ENCODE data around the gene YRDC.
A peak's percentile ranks its signal among the peaks of the same experiment; 100 is the strongest.

YRDC gene

GRCh38 chr1:37807555-37808368, at the start of gene YRDC, which contains the start of gene C1orf122:
TSS of gene YRDC (minus strand) at chr1:37808208. CDS start at chr1:37808180, 28 bp downstream.
TSS of gene C1orf122 (plus strand) at chr1:37807790. CDS start at chr1:37808405, 615 bp downstream.
- peak; percentile 91 for DNase-seq

- DNase-seq = no peak
Measured at GRCh38 chr1:37854406-37854805, 46.4 kb upstream of the YRDC start.

- no peak for DNase-seq
Measured at GRCh38 chr1:37853157-37853556, 45.1 kb upstream of the YRDC start.

- no peak for DNase-seq
Measured at GRCh38 chr1:37851782-37852210, 43.8 kb upstream of the YRDC start.

GRCh38 chr1:37851262-37851661, 43.3 kb upstream of the YRDC start:
- DNase-seq = no peak

GRCh38 chr1:37850352-37850955, 42.4 kb upstream of the YRDC start:
- DNase-seq = no peak

GRCh38 chr1:37849480-37849879, 41.5 kb upstream of the YRDC start:
- no peak for DNase-seq

- DNase-seq = no peak
Measured at GRCh38 chr1:37846647-37847339, 38.8 kb upstream of the YRDC start.

- no peak for DNase-seq
Measured at GRCh38 chr1:37845786-37846185, 37.8 kb upstream of the YRDC start.

- no peak for DNase-seq
Measured at GRCh38 chr1:37845049-37845646, 37.1 kb upstream of the YRDC start.

- DNase-seq = no peak
Measured at GRCh38 chr1:37844536-37844935, 36.5 kb upstream of the YRDC start.

GRCh38 chr1:37841652-37842051, 33.6 kb upstream of the YRDC start:
- no peak for DNase-seq

GRCh38 chr1:37840711-37841110, 32.7 kb upstream of the YRDC start:
- no peak for DNase-seq

- DNase-seq = no peak
Measured at GRCh38 chr1:37839676-37840075, 31.7 kb upstream of the YRDC start.

- DNase-seq = no peak
Measured at GRCh38 chr1:37836788-37837187, 28.8 kb upstream of the YRDC start.

- no peak for DNase-seq
Measured at GRCh38 chr1:37831809-37832208, 23.8 kb upstream of the YRDC start.

GRCh38 chr1:37831109-37831508, 23.1 kb upstream of the YRDC start:
- no peak for DNase-seq

GRCh38 chr1:37828410-37829074, 20.5 kb upstream of the YRDC start:
- DNase-seq = no peak

GRCh38 chr1:37825506-37825905, 17.5 kb upstream of the YRDC start:
- DNase-seq = no peak

- no peak for DNase-seq
Measured at GRCh38 chr1:37824001-37824400, 16.0 kb upstream of the YRDC start.

GRCh38 chr1:37822906-37823815, 15.2 kb upstream of the YRDC start:
- DNase-seq = no peak

- no peak for DNase-seq
Measured at GRCh38 chr1:37821481-37821880, 13.5 kb upstream of the YRDC start.

All from stimulated activated CD4-positive, alpha-beta T cell treated with anti-CD3 and anti-CD28 coated beads, Interleukin-12 subunit alpha, Interleukin-12 subunit beta, amount 100 ng/mL, for 4 hours (primary cell).